WTC11 (cell line): ENCODE measurements around the gene ACOX2.

Experiments
- ATF3 ChIP-seq: sonication (generic); formaldehyde crosslinking; conservative IDR thresholded peaks from 2 replicates; pipeline ENCODE4 v1.8.1; 2022; ENCODE audit warnings: mild to moderate bottlenecking, missing genetic modification reagents
- CTCF ChIP-seq: fragments of 200-600 bp; IDR thresholded peaks from 2 replicates; pipeline ENCODE4 v1.8.0; 2022; ENCODE audit warnings: antibody characterized with exemption
- FOXJ3 ChIP-seq: sonication (generic); formaldehyde crosslinking; IDR thresholded peaks from 2 replicates; pipeline ENCODE4 v1.9.0; 2021; ENCODE audit warnings: missing genetic modification reagents, mild to moderate bottlenecking, borderline replicate concordance
- KAT7 ChIP-seq: sonication (generic); formaldehyde crosslinking; IDR thresholded peaks from 2 replicates; pipeline ENCODE4 v1.8.1; 2023; ENCODE audit warnings: missing genetic modification reagents, mild to moderate bottlenecking, borderline replicate concordance
- ZNF532 ChIP-seq: fragments of 250-450 bp; sonication (Bioruptor Pico); IDR thresholded peaks from 2 replicates; pipeline ENCODE4 v1.9.0; 2021; ENCODE audit warnings: mild to moderate bottlenecking, borderline replicate concordance

GRCh38 chr3:58502872-58503271 lies 34.1 kb downstream of the ACOX2 start:
- TF ChIP-seq CTCF (no peak), ATF3 (no peak), FOXJ3 (CRISPR knock-in tag) (no peak), ZNF532 (CRISPR knock-in tag) (no peak), KAT7 (no peak)
